GM18873 (cell line): ENCODE data around the gene MTHFD1L.
"Not testable (repeated sequence)": the region's sequence is repeated elsewhere in the genome, so short reads cannot be mapped to it uniquely, and the experiment has no call there.

Experiments used
- ATAC-seq: cut with Tn5 transposase; IDR thresholded peaks from one replicate; pipeline ENCODE4 v1.9.1; 2021; ENCODE audit warnings: mild to moderate bottlenecking, moderate library complexity, moderate number of reproducible peaks; ENCODE audit not compliant: unreplicated experiment, low FRiP score

Gene MTHFD1L

DNA sequence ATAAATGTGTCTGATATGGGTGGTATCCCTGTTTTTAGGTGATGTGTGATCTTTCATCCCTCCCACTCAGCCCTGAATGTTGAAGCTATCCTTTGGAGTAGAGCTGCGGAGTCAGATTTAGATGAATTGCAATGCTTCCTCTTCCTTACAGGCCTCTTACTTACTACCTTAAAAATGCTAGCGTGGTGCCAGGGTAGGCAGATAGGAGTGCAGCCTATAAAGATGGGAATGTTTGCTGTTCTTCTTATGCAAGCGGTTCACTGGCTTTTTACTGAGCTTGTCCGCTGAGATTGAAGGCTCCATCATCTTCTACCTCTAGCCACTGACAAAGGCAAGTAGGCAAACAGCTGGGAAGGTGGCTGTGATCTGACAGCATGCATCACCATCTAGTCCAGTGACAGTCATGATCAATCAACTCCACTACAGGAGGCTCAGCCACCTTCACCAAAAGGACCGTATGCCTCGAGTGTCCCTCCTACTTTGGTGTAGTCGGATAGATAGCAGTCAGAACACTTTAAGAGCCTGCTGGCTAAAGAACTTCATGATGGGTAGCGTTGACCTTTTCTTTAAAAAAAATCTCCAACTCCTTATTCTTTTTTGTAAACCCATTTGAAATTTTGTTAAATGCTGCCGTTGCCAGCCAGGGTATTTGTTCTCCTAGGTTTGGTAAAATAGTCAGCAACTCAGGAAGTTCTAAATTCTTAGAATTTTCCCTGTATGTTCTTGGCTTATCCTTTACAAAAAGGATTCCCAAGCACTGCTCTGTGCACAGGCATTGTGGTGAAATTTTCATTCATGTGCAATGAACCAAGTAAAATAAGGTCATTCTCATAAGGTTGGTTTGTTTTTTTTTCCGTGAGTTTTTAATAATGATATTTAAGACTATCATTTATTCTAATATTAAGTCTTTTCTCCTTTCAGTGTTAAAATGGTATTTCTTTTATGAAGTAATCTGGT is 169.6 kb downstream of the MTHFD1L start:
- no peak for ATAC-seq

DNA sequence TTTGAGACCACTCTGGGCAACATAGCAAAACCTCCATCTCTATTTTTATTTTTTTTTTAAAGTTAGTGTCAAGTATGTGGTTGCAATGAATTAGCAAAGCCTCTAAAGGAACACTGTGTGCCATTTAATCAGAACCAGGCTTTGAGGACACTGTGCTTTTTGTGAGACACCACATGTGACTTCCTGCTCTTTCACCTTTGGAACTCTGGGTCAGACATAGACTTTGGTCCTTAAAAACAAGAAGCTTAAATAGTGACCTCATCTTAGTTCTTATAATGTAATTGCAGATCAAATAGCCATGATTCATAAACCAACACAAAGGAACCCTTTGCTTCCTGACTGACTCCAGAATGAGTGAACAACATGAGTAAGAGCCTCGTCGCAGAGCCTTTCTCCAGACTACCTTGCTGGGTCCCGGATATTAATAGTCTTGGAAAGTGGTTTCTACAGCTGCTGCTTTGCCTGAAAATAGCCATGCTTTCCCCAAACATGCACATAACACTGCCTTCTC is 170.8 kb downstream of the MTHFD1L start:
- ATAC-seq = not testable (repeated sequence)

GRCh38 chr6:151036869-151037680 is 171.6 kb downstream of the MTHFD1L start:
- no peak for ATAC-seq

- ATAC-seq = no peak
These were observed 173.1 kb downstream of the MTHFD1L start for GRCh38 chr6:151038616-151039015.

DNA sequence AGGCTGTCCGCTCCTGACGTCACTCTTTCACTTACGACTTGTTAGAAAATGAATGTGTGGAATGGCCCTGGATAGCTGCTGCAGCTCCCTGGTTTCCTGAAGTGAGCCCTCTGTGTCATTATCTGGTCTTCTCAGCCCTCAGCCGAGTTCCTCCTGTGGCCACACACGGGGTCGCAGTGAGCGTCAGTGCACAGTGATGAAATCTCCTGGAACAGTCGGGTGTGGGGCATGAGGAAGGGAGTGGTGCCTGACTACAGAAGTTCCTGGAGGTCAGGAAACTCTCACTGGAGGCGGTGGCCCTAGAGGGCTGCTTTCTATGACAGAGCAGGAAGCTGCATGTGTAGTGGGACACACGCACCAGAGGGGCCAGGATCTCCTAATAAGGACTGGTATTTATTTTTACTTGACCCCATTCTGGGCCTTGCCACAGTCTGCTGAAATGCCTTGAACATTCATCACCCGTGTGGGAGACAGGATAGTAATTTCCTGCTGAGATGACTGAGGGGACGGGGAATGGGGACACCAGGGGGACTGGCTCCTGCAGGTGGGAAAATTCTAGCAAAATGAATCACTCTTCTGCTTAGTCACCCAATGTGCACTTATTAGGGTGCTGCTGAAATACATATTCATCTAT is 175.5 kb downstream of the MTHFD1L start:
- ATAC-seq = not testable (repeated sequence)

DNA sequence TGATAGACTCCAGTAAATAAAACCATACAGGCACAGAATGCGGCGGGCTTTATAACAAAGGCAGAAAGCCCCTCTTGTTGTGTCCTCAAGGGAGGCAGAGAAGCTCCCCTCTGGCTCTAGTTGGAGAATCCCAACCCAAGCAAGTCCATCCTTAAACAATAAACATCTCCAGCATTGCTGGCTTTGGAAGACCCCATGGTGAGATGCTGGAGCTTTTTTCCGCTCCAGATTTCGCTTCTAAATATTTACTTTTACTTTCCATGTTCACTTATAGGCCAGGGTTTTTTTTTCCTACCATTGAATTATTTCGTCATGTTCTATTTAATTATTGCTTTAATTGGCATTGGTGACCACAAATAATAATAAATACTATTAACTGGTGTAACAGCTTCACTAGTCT is 176.2 kb downstream of the MTHFD1L start:
- no peak for ATAC-seq

DNA sequence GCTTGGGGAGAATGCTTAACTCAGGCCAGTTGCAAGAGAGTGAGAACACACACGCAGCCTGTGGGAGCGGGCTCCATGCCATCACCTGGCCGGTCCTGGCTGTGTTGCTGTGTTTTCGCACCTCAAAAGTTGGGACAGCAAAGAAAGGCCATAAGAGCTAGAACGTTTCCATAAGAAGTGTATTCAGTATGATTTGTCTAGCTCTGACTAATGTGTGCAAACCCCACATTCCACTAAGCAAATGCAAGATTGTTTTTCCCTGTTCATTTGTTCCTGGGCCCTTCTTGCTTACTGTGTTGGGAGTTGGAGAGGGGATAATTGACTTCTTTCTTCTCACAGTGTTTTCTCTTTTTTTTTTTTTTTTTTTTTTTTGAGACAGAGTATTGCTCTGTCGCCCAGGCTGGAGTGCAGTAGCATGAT is 177.4 kb downstream of the MTHFD1L start:
- ATAC-seq = not testable (repeated sequence)

DNA sequence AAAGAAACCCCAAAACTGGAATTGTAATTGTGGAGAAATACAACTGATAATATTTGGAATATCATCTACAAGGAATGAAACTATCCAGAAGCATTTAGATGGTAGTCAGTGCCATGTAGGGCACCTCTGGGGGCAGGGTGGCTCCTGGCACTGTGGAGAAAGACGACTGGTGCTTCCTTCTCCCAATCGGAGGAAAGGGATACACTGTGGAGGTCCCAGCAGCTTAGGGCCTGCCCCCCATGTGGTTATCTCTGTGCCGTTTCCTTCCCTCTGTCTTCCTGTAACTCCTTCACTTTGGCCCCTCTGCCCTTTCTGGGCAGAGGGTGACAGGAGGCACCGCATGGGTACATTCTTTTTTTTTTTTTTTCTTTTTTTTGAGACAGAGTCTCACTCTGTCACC is 178.4 kb downstream of the MTHFD1L start:
- no peak for ATAC-seq

DNA sequence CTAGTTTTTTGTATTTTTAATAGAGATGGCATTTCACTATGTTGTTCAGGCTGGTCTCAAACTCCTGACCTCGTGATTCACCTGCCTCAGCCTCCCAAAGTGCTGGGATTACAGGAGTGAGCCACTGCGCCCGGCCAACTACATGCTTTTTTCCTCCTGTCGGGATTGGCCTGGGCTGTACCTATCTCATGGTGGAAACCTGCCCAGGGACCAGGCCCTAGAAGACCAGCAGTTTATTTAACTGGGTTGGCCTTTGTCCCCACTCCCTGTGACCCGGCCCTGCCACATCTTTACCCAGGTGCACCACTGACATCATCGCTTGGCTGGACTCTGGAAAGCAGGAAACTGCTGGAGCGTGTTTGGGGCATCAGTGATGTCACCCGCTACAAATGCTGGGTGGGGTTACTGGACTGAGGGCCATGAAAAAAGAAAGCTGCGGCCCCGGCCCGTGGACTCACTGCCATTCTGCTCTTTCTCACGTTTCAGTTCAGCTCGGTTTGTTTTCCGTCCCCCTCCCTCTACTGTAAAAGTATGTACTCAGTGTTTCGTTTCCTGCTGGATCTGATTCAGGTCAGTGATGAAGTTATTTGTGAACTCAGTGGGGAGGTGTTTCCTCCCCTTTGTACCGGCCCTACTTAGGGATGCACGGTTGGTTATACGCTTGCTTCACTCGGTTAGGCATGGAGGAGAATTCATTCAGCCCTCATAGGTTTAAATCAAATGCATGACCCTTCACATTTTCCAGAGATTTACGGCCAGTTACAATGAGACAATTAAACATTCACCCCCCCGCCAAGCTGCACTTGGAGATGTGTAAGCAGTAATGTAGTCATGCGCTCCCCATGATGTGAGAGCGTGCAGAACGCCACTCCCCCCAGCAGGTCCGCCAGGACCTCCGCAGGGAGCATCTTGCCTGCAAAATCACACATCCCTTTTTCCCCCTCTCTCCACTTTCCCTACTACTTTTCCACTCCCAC is 179.3 kb downstream of the MTHFD1L start:
- no peak for ATAC-seq

GRCh38 chr6:151045511-151046222 is 180.2 kb downstream of the MTHFD1L start:
- ATAC-seq = not testable (repeated sequence)

DNA sequence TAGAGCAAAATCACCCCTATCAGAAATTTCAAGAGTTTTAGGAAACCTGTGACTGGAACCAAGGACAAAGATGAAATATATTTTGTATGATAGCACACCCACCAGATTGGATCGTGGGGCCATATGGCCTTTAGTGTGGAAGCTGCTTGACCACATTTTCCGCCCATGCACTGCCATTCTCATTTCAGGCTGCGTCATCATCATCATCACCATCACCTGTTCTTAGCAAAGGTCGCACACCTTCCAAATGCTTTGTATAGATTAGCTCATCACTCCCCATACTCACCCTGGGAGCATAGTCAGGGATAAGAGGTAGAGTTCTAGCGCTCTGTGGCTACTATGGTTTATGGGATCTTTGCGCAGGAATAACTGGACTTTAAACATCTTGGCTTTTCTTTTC is 185.7 kb downstream of the MTHFD1L start:
- no peak for ATAC-seq

DNA sequence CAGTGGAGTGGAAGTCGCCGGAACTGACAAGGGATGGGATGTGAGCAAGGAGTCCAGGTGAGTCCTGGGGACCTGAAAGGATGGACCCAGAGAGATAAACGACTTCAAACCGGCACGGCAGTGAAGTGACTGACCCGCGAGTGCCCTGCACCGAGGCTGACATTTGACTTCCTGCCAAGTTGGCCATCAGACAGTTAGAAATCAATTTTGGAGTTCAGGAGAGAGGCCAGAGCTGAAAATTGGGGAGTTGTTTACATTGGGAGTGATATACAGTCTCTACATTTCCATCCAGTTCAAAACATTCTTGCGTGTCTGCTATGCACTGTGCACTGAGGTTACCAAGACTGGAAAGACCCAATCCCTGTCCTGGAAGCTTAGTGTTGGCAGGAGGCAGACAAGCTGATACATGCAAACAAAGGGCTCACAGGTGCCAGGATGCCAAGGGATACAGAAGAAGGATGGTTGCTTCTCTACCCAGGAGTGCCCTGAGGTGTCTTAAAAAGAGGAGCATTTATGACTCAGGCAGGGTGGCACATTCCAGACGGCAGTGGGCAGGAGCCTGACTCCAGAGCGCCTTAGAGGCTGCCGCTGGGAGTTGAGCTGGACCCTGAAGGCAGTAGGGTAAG is 186.6 kb downstream of the MTHFD1L start:
- no peak for ATAC-seq

DNA sequence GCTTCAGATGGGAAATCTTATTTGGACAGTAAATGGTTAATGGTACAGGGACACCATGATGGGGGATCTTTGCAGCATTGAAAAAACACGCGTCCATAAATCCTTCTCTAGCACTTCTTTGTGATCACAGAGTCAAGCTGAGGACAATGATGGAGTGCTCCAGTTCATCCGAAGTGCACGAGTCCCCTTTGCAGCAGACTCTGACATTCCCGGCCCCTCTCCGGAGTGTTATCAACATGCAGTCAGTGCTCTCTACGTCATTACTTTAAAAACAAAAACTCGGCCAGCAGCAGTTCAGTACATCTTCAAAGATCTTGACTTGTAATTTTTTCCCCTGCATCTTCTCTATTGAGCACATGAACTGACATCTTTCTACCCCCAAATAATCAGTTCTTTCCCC is 188.8 kb downstream of the MTHFD1L start:
- no peak for ATAC-seq

DNA sequence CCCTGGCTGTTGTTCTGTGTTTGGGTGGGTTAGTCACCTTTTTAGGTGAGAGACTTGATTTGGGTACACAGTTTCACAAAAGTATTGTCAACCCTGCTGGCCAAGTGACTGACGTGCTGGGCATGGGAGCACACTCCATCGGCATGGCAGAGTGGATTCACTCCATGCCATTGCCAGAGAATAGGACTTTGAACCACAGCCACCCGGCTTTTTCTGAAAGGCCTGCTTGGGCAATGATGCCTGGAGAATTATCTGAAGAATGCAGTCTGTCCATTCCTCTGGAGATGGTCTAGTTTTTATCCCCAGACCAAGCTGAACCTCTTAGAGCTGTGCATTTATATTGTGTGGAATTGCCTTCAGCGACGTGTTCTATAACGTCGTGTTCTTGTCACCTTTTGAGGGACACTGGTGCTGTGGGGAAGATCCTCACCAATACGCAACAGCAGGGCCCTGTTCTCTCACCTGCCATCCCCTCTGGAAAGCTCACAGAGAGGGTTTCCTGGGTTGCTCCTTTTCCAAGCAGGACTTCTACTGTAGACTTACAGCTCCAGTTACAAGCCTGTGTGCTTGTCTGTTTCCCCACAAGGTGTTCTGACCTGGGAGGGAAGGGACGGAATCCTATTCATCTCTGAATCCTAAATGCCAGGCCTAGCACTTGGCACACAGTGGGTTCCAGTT is 190.9 kb downstream of the MTHFD1L start:
- no peak for ATAC-seq

- no peak for ATAC-seq
These were observed 191.6 kb downstream of the MTHFD1L start for GRCh38 chr6:151057061-151057460.

DNA sequence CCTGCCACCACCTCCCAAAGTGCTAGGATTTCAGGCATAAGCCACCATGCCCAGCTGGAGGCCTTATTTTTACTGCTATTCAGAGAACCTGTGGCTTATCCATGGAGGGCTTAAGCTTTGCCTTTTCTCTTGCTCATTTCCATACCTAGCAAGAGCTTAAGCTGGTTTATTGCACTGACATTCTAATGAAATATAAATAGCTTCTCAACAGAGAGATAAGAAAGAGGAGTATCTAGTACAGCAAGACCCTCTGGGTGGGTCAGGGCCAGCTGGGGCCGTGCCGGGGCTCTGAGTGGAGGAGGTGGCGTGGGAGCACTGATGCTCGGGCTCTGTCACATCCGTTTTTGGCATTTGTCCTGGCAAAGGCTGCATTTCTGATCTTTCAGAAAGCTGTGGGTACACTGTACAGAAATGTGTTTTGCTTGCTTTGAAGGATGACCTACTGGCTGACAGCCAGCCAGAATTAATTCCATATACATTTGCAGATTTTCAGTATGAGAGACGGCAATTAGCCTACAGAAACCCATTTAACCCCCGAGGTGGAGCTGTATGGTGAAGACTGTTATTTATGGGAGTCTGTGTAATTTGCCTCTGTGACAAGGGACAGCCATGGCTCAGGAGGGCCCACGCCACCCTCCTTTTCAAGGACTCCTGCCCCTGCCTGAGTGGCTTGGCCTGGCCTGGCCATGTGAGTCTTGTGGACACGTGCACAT is 192.7 kb downstream of the MTHFD1L start:
- ATAC-seq = no peak

DNA sequence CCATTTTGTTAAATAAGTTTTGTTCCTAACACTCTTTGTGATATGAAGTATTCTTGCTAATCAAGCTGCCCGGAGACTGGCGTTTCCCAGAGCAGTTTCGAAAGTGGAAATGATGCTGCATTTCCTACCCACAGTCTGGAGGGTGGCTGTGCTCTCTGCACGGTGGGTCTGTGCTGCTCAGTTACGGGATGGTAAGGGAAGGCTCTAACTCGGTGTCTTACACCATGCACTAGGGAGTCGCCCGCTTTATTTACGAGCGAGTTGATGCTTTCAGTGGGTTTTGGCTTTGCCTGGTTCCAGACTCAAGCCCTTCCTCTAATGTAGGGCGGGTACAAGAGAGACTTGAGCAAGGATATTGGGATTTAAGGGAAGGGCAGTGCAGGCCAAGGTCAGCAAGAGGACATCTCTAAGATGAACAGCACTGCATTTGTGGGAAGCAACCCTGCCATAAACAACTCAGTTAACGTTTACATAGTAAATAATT is 194.2 kb downstream of the MTHFD1L start:
- ATAC-seq = no peak
